ENCODE results near the gene PHAX.

Gene PHAX

GRCh38 chr5:126635585-126635984 is 34.8 kb downstream of the PHAX start:
- ATAC-seq = no peak
- no peak for TF ChIP-seq ZFP3 (CRISPR knock-in tag; IDR thresholded peaks at IDR 0.05)
- no peak for TF ChIP-seq ZFP30 (CRISPR knock-in tag; IDR thresholded peaks at IDR 0.05)
- no peak for TF ChIP-seq BACH2 (CRISPR knock-in tag; IDR thresholded peaks at IDR 0.05; ENCODE audit: borderline replicate concordance)
- no peak for TF ChIP-seq TSHZ2 (CRISPR knock-in tag; IDR thresholded peaks at IDR 0.05)
- no peak for TF ChIP-seq PATZ1 (CRISPR knock-in tag; IDR thresholded peaks at IDR 0.05; ENCODE audit: borderline replicate concordance)

GRCh38 chr5:126636956-126637355 is 36.2 kb downstream of the PHAX start:
- no peak for ATAC-seq
- no peak for TF ChIP-seq ZNF70 (CRISPR knock-in tag; IDR thresholded peaks at IDR 0.05)
- TF ChIP-seq OSR1 (CRISPR knock-in tag; IDR thresholded peaks at IDR 0.05) = no peak
- TF ChIP-seq TSHZ2 (CRISPR knock-in tag; IDR thresholded peaks at IDR 0.05) = no peak
- no peak for TF ChIP-seq CSDC2 (CRISPR knock-in tag; IDR thresholded peaks at IDR 0.05)
- TF ChIP-seq ZC3H10 (CRISPR knock-in tag; IDR thresholded peaks at IDR 0.05) = no peak
- no peak for TF ChIP-seq CSRNP3 (CRISPR knock-in tag; IDR thresholded peaks at IDR 0.05)
- no peak for TF ChIP-seq GLIS3 (CRISPR knock-in tag; IDR thresholded peaks at IDR 0.05)
- no peak for TF ChIP-seq ZFP3 (CRISPR knock-in tag; IDR thresholded peaks at IDR 0.05)
- no peak for TF ChIP-seq RARB (CRISPR knock-in tag; IDR thresholded peaks at IDR 0.05)
- TF ChIP-seq ARNTL (CRISPR knock-in tag; IDR thresholded peaks at IDR 0.05; ENCODE audit: borderline replicate concordance, low read depth) = no peak
- no peak for TF ChIP-seq CREB5 (CRISPR knock-in tag; IDR thresholded peaks at IDR 0.05; ENCODE audit: low read depth)
- TF ChIP-seq POU6F1 (CRISPR knock-in tag; IDR thresholded peaks at IDR 0.05; ENCODE audit: borderline replicate concordance, low read depth) = no peak

- ATAC-seq = no peak
- TF ChIP-seq CREB5 (CRISPR knock-in tag; IDR thresholded peaks at IDR 0.05; ENCODE audit: low read depth) (no peak), ZNF565 (CRISPR knock-in tag; conservative IDR thresholded peaks at IDR 0.05; ENCODE audit: low read depth) (no peak), TSHZ2 (CRISPR knock-in tag; IDR thresholded peaks at IDR 0.05) (no peak), PATZ1 (CRISPR knock-in tag; IDR thresholded peaks at IDR 0.05; ENCODE audit: borderline replicate concordance) (no peak), ZFP30 (CRISPR knock-in tag; IDR thresholded peaks at IDR 0.05) (no peak), ZFP3 (CRISPR knock-in tag; IDR thresholded peaks at IDR 0.05) (no peak), TOX (CRISPR knock-in tag; IDR thresholded peaks at IDR 0.05; ENCODE audit: borderline replicate concordance) (no peak), ZNF8 (CRISPR knock-in tag; IDR thresholded peaks at IDR 0.05) (no peak)
Measured at GRCh38 chr5:126640866-126641265, 40.1 kb downstream of the PHAX start.
